Measurements from ENCODE around the gene OR52E2.

OR52E2 gene

GRCh38 chr11:5011254-5011653 is 48.2 kb downstream of the OR52E2 start:
- Histone ChIP-seq H3K18ac (ENCODE audit: low read length) (no peak overlapping the region), H2AK5ac (ENCODE audit: low read length) (no peak overlapping the region), H3K4ac (ENCODE audit: low read depth, low read length) (no peak overlapping the region)

More at GRCh38 chr11:5011254-5011653, 48.2 kb downstream of the OR52E2 start:
- H3K14ac ChIP-seq (ENCODE audit: low read length): no peak overlapping the region
- H3K79me2 ChIP-seq (ENCODE audit: control insufficient read depth, insufficient read depth, low read length, poor library complexity): no peaks in the 10 kb centered on the region
- no peak overlapping the region for H2AFZ ChIP-seq (ENCODE audit: insufficient read depth, low read length, poor library complexity)
- DNase-seq: no peak
- no peak overlapping the region for H3K4me3 ChIP-seq (ENCODE audit: low read depth, low read length)
- H3K9ac ChIP-seq (ENCODE audit: low read length): no peak overlapping the region
- no peak overlapping the region for H2BK12ac ChIP-seq (ENCODE audit: low read length)
- no peaks in the 10 kb centered on the region for H3K9me3 ChIP-seq (ENCODE audit: insufficient read depth, low read depth, low read length)
- no peak overlapping the region for H4K12ac ChIP-seq (ENCODE audit: low read depth, low read length)
- H2BK120ac ChIP-seq (ENCODE audit: insufficient read depth, low read length, poor library complexity): no peak overlapping the region
- no peaks in the 10 kb centered on the region for H3K79me1 ChIP-seq (ENCODE audit: low read length)
- no peak overlapping the region for H4K8ac ChIP-seq (ENCODE audit: low read depth, low read length)
- no peak overlapping the region for H3K27ac ChIP-seq (ENCODE audit: low read depth, low read length)
- H3K27me3 ChIP-seq (ENCODE audit: insufficient read depth, low read length): no peaks in the 10 kb centered on the region
- no peak overlapping the region for H3K4me2 ChIP-seq (ENCODE audit: low read length)
- no peak overlapping the region for H3K23ac ChIP-seq (ENCODE audit: low read length)
- no peaks in the 10 kb centered on the region for H3K4me1 ChIP-seq (ENCODE audit: control insufficient read depth in 1 of 2, insufficient read depth in 2 of 2, low read length in 2 of 2)
- no peak overlapping the region for H2BK5ac ChIP-seq (ENCODE audit: low read depth, low read length, poor library complexity)
- no peak overlapping the region for H4K91ac ChIP-seq (ENCODE audit: low read depth, low read length)
- WGBS (ENCODE audit: extremely low coverage, insufficient coverage, insufficient read length): no CpG with 5 or more reads among the region's 8 CpGs
- no peaks in the 10 kb centered on the region for H3K36me3 ChIP-seq (ENCODE audit: control insufficient read depth in 1 of 2, insufficient read depth in 2 of 2, low read length in 2 of 2)
